Spleen (tissue), 11 donors: Measurements from ENCODE around the gene FBP2. TPM values are rescaled to one million over a fixed set of nuclear protein-coding genes. Genes with fewer than 3 reads are reported as not detected.

Source experiments
- DNase-seq: peaks from one replicate; pipeline ENCODE4 v3.0.0-alpha.2; 2020
- H3K27ac ChIP-seq, 8 donors: fragments of 200-600 bp; sonication (generic) in 7 of 8; 1 replicate in 4 of 8; 2 replicates in 4 of 8; pipeline versions ENCODE4 v1.5.0 to v1.8.0; 2016 to 2021; ENCODE audit warnings: inconsistent platforms in 4 of 8, mild to moderate bottlenecking in 4 of 8, moderate library complexity in 1 of 8
- H3K27me3 ChIP-seq, 7 donors: fragments of 200-600 bp; sonication (generic) in 6 of 7; replicated peaks in 1 of 7; 1 replicate in 4 of 7; 2 replicates in 3 of 7; pipeline versions ENCODE4 v1.5.0 to v1.8.0; 2016 to 2021; ENCODE audit warnings: inconsistent platforms in 3 of 7, mild to moderate bottlenecking in 1 of 7
- H3K36me3 ChIP-seq, 6 donors: fragments of 200-600 bp; sonication (generic) in 5 of 6; 1 replicate in 4 of 6; 2 replicates in 2 of 6; pipeline versions ENCODE4 v1.5.0 to v1.8.0; 2016 to 2021; ENCODE audit warnings: inconsistent platforms in 2 of 6
- H3K4me1 ChIP-seq, 6 donors: fragments of 200-600 bp; sonication (generic) in 5 of 6; 1 replicate in 3 of 6; 2 replicates in 3 of 6; pipeline versions ENCODE4 v1.5.0 to v1.8.0; 2016 to 2021; ENCODE audit warnings: inconsistent platforms in 3 of 6
- H3K4me3 ChIP-seq, 8 donors: fragments of 200-600 bp; sonication (generic) in 7 of 8; 1 replicate in 4 of 8; 2 replicates in 4 of 8; pipeline versions ENCODE4 v1.5.0 to v1.8.0; 2016 to 2021; ENCODE audit warnings: inconsistent platforms in 4 of 8, mild to moderate bottlenecking in 4 of 8, moderate library complexity in 2 of 8
- H3K9me3 ChIP-seq, 8 donors: fragments of 200-600 bp; sonication (generic) in 7 of 8; 1 replicate in 4 of 8; 2 replicates in 4 of 8; pipeline versions ENCODE4 v1.5.0 to v1.8.0; 2016 to 2021; ENCODE audit warnings: inconsistent platforms in 4 of 8
- POLR2A ChIP-seq, 3 donors: fragments of 450-650 bp; IDR thresholded peaks; one replicate each; pipeline ENCODE4 v1.5.1; 2017; ENCODE audit warnings: antibody characterized with exemption in 3 of 3, mild to moderate bottlenecking in 1 of 3
- POLR2AphosphoS5 ChIP-seq, 3 donors: sonication (generic); formaldehyde crosslinking; IDR thresholded peaks; one replicate each; pipeline ENCODE4 v1.5.1; 2017; ENCODE audit warnings: antibody characterized with exemption in 3 of 3
- WGBS, 5 donors: extraction: QIAGEN DNeasy Blood & Tissue Kit in 3 of 5; methylation state at CpG; one replicate each; pipeline versions ENCODE4 v1.1.5 to v1.1.7; 2013 to 2018; 5-methylcytosine and 5-hydroxymethylcytosine counted together
- intact Hi-C: fragments of 100-400 bp; cut with DNase I; formaldehyde crosslinking; loops from one replicate; pipeline ENCODE4 v1.15.0; 2023; ENCODE audit warnings: low total_unique reads
- polyA plus RNA-seq, 3 donors: library from polyadenylated mRNA; stranded (reverse); fragments of 200-250 nt; gene quantifications; one replicate each; pipeline ENCODE4 v1.2.1, GENCODE V29; 2013
- total RNA-seq, 7 donors: library from RNA; depleted of rRNA in 3 of 7; stranded (reverse); fragments of >200 nt in 3 of 7; fragmentation: NEBNext Ultra II Directional in 4 of 7; extraction: Animal tissue kit (Norgen Biotek cat#: 25700) in 4 of 7; gene quantifications; one replicate each; pipeline versions ENCODE4 v1.1.0 to v1.2.1, GENCODE V29; 2016 to 2021
- TF ChIP-seq, protein P1 (sequence below), 11 experiments: fragments of 200-600 bp in 7 of 11; fragments of 450-650 bp in 4 of 11; sonication (generic) in 4 of 11; IDR thresholded peaks in 8 of 11; conservative IDR thresholded peaks in 3 of 11; 1 replicate in 7 of 11; 2 replicates in 4 of 11; pipeline versions ENCODE4 v1.4.0 to v1.8.0; 2016 to 2021; ENCODE audit warnings: antibody characterized with exemption in 11 of 11, inconsistent platforms in 4 of 11, mild to moderate bottlenecking in 1 of 11
- donor health status: healthy with polysubstance abuse.
- donor health status: DM: no; HTN: no; CAD: no; lungs with moderate emphysema.
- donor health status: DM: no; HTN: no; CAD: no.
- donor health status: Bipolar disorder and iron deficiency.
- donor health status: healthy.
- donor health status: DM: no; HTN: no; CAD: no.
- donor health status: DM: yes; HTN: yes; CAD: no.

FBP2 gene
- total and polyA plus RNA-seq, 10 donors = 0.06 to 0.50 TPM; not detected in 8

- no peak for TF ChIP-seq POLR2A (IDR thresholded peaks at IDR 0.05)
- no peak for TF ChIP-seq POLR2AphosphoS5 (IDR thresholded peaks at IDR 0.05)
- TF ChIP-seq, protein P1, sequence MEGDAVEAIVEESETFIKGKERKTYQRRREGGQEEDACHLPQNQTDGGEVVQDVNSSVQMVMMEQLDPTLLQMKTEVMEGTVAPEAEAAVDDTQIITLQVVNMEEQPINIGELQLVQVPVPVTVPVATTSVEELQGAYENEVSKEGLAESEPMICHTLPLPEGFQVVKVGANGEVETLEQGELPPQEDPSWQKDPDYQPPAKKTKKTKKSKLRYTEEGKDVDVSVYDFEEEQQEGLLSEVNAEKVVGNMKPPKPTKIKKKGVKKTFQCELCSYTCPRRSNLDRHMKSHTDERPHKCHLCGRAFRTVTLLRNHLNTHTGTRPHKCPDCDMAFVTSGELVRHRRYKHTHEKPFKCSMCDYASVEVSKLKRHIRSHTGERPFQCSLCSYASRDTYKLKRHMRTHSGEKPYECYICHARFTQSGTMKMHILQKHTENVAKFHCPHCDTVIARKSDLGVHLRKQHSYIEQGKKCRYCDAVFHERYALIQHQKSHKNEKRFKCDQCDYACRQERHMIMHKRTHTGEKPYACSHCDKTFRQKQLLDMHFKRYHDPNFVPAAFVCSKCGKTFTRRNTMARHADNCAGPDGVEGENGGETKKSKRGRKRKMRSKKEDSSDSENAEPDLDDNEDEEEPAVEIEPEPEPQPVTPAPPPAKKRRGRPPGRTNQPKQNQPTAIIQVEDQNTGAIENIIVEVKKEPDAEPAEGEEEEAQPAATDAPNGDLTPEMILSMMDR (IDR thresholded peaks at IDR 0.05 in 8 of 11, conservative IDR thresholded peaks at IDR 0.05 in 3 of 11) = no peak
- no peak for DNase-seq
- Histone ChIP-seq H3K27me3 (no peaks in the 10 kb centered on the region), H3K4me3 (no peak overlapping the region), H3K36me3 (no peaks in the 10 kb centered on the region), H3K27ac (no peak overlapping the region), H3K9me3 (no peaks in the 10 kb centered on the region), H3K4me1 (no peaks in the 10 kb centered on the region)
- WGBS, 5 donors = 71 to 84% (median 82%) methylated on average over 4 of the region's 4 CpGs
- intact Hi-C loops = no loop called here
Observed at GRCh38 chr9:94534901-94535300, 58.7 kb downstream of the FBP2 start.

GRCh38 chr9:94533601-94534000 lies 60.0 kb downstream of the FBP2 start:
- TF ChIP-seq, protein P1 (IDR thresholded peaks at IDR 0.05 in 8 of 11, conservative IDR thresholded peaks at IDR 0.05 in 3 of 11) = no peak
- TF ChIP-seq POLR2AphosphoS5 (IDR thresholded peaks at IDR 0.05) = no peak
- TF ChIP-seq POLR2A (IDR thresholded peaks at IDR 0.05) = no peak
- WGBS, 5 donors = 84 to 88% (median 87%) methylated on average over 10 of the region's 10 CpGs
- DNase-seq = no peak
- intact Hi-C loops = no loop called here
- H3K4me3 ChIP-seq = no peak overlapping the region
- no peak overlapping the region for H3K27ac ChIP-seq
- H3K4me1 ChIP-seq = no peaks in the 10 kb centered on the region
- H3K36me3 ChIP-seq = no peaks in the 10 kb centered on the region
- H3K27me3 ChIP-seq = peaks cover 0 to 2% (median 0%) of the 10 kb centered on the region in 7 donors
- no peaks in the 10 kb centered on the region for H3K9me3 ChIP-seq

- no peak for DNase-seq
- TF ChIP-seq POLR2AphosphoS5 (IDR thresholded peaks at IDR 0.05) = no peak
- no peak for TF ChIP-seq POLR2A (IDR thresholded peaks at IDR 0.05)
- TF ChIP-seq, protein P1 (IDR thresholded peaks at IDR 0.05 in 8 of 11, conservative IDR thresholded peaks at IDR 0.05 in 3 of 11) = no peak
Observed at GRCh38 chr9:94533155-94533554, 60.5 kb downstream of the FBP2 start.

DNA sequence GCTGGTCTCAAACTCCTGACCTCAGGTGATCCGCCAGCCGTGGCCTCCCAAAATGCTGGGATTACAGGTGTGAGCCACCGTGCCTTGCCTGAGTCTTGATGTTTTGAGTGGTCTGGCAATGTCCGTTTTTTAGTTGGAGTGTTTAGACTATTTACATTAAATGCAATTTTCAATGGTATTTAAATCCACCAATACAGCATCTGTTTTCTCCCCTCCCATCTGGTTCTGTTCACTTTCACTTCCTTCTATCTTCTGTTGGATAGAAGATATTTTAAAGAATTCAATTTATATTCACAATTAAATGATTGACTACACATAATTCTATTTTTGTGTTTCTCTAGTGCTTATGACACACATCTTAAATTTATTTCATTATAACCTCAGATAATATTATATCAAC lies 64.7 kb downstream of the FBP2 start:
- DNase-seq = no peak
- Histone ChIP-seq H3K27me3 (peaks cover 0 to 17% (median 0%) of the 10 kb centered on the region in 7 donors), H3K4me1 (no peaks in the 10 kb centered on the region), H3K9me3 (no peaks in the 10 kb centered on the region), H3K36me3 (no peaks in the 10 kb centered on the region), H3K4me3 (no peak overlapping the region), H3K27ac (no peak overlapping the region)
- intact Hi-C loops = no loop called here
- 77 to 87% (median 83%) methylated on average over 4 of the region's 4 CpGs for WGBS, 5 donors
- TF ChIP-seq POLR2A (IDR thresholded peaks at IDR 0.05) (no peak), POLR2AphosphoS5 (IDR thresholded peaks at IDR 0.05) (no peak)
- TF ChIP-seq, protein P1 (IDR thresholded peaks at IDR 0.05 in 8 of 11, conservative IDR thresholded peaks at IDR 0.05 in 3 of 11) = no peak

More at GRCh38 chr9:94533155-94533554, 60.5 kb downstream of the FBP2 start:
- no peak overlapping the region for H3K4me3 ChIP-seq
- no peaks in the 10 kb centered on the region for H3K4me1 ChIP-seq
- WGBS, 5 donors = 88 to 100% (median 96%) methylated on average over 1 of the region's 1 CpG
- peaks cover 0 to 6% (median 0%) of the 10 kb centered on the region in 7 donors for H3K27me3 ChIP-seq
- intact Hi-C loops = no loop called here
- no peaks in the 10 kb centered on the region for H3K9me3 ChIP-seq
- H3K27ac ChIP-seq = no peak overlapping the region
- no peaks in the 10 kb centered on the region for H3K36me3 ChIP-seq
